Effector CD4-positive, alpha-beta T cell (primary cell): ENCODE data around the gene PMP22.
"Not testable (repeated sequence)": the region's sequence is repeated elsewhere in the genome, so short reads cannot be mapped to it uniquely, and the experiment has no call there.

ENCODE experiments used
- DNase-seq: peaks from one replicate; pipeline ENCODE4 v3.0.0-alpha.2; 2020

Gene PMP22

GRCh38 chr17:15250135-15250860 is 14.8 kb downstream of the PMP22 start:
- no peak for DNase-seq

GRCh38 chr17:15249487-15249886 is 15.6 kb downstream of the PMP22 start:
- no peak for DNase-seq

DNA sequence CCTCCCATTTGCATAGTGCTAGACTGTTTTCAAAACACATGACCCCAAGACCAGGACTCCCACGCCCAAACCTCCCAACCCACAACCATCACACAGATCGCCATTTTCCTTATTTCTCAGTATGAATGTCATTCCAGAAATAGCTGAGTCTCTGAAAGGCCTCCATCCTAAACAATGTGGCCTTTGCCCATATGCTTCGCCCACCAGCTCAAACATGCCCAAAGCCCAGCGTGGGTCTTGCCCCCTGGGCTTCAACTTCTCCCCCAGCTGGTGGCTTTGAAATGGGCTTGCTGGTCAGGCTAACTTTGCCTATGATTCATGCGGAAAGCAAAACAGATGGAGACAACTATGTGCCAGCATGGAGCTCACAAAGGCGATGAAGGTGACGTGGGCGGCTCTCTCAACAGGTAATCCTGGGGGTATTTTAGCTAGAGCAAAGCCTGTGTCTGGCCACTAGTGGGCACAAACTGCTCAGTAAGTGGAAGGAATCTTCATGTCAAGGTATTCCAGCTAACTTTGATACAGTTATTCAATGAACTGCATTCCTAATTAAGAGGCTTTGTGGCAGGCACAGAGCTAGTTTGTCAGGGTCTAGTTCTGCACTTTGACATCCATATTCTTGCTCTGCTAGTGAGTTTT is 17.1 kb downstream of the PMP22 start:
- no peak for DNase-seq

DNA sequence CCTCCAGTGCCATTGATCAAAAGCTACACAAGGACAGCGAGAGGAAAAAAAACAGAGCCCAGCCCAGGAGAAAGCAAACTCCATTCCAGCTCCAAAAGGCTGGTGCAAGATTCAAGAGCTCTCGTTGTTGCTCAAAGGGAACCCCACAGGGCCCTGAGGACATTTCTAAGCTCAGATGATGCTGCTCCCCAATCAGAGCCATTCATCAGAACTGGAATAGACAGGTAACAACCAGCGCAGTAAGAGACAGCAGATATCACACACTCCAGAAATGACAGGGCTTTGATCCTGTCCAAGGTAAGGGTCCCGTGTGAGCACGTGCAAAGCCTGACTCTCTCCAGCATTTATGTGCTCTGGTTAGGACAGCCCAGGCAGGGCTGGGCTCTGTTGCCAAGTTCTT is 20.1 kb downstream of the PMP22 start:
- DNase-seq: no peak

- DNase-seq: no peak
These were observed 24.5 kb downstream of the PMP22 start for GRCh38 chr17:15240644-15241043.

DNA sequence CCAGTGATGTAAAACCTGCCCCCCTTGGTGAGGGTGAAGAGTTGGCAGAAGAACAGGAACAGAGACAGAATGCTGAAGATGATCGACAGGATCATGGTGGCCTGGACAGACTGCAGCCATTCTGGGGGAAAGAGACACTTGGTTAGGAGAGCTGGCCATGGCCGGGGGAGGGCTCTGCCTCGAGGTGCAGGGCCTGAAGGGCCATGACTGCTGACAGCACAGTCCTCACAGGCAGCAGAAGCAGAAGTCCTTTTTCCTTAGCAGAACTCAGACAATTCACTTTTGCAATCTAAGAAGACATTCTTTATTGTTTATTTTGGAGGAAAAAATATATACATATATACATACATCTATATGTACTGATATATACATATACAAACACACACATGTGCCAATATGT is 25.6 kb downstream of the PMP22 start:
- no peak for DNase-seq

- no peak for DNase-seq
These were observed 26.3 kb downstream of the PMP22 start for GRCh38 chr17:15238676-15239422.

DNA sequence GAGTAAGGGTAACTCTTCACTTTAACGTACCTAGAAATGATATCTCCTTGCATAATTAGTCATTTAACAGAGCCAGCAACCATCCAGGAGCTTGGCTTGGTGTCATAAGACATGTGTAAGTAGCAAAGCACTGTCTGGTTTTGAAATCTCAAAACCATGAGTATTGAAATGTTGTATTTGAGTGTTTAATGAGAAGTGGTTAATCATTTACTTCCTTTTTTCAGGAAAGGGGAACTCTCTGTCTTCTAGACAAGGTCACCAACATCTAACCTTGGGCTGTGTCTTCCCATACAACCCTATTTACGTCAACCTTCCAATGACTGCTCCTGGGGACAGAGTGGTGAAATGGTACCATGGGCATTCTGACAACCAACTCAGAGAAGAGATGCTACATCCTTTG is 27.1 kb downstream of the PMP22 start:
- DNase-seq: no peak

DNA sequence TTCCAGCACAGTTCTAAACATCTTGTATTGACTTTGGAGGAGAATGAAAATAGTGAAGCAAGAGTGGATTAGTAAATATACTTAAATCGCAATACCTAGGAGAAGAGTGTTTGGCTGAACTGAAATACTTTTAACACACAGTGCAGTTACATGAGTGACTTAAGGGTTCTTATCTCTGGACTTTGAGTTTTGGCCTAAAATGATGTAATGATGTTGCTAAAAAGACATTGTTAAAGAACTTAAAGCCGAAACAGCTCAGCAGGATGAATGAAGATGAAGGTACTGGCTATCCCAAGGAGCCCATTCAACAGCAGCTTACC is 28.1 kb downstream of the PMP22 start:
- DNase-seq: no peak

DNA sequence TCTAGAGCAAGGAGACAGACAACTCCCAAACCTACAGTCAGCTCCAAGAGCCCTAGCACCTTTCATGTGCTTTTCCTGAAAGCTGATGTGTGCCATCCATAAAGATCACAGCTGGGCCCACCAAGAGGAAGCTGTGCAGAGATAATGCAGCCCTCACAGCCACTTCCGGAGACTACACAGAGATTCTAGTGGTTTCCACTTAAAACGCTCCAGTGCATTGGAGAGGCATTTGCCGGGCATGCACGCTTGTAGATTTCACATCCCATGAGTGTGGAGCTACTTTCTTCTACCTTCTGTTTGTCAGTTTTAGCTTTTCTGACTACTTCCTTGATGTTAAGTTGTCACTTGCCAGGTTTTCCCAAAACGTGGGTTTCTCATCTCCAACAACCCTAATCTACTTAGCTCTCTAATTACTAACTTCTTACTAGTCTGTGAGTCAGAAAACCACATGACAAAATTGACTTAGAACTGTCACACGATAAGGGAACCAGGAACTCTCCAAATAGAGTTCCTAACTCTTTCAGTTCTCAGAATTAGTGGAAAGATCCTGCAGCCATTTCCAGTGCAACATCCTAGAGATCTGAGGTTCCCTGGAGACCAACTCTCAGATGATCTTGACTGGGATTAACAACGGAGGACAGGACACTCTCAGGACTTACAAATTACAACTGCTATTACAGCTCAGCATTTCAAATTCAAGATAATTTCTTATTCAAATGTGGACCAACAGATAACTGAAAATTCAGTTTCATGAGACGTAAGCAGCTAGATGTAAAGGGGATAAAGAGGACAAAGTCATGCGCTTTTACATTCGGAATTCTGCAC is 28.6 kb downstream of the PMP22 start:
- no peak for DNase-seq

- DNase-seq: no peak
These were observed 31.2 kb downstream of the PMP22 start for GRCh38 chr17:15233971-15234370.

DNA sequence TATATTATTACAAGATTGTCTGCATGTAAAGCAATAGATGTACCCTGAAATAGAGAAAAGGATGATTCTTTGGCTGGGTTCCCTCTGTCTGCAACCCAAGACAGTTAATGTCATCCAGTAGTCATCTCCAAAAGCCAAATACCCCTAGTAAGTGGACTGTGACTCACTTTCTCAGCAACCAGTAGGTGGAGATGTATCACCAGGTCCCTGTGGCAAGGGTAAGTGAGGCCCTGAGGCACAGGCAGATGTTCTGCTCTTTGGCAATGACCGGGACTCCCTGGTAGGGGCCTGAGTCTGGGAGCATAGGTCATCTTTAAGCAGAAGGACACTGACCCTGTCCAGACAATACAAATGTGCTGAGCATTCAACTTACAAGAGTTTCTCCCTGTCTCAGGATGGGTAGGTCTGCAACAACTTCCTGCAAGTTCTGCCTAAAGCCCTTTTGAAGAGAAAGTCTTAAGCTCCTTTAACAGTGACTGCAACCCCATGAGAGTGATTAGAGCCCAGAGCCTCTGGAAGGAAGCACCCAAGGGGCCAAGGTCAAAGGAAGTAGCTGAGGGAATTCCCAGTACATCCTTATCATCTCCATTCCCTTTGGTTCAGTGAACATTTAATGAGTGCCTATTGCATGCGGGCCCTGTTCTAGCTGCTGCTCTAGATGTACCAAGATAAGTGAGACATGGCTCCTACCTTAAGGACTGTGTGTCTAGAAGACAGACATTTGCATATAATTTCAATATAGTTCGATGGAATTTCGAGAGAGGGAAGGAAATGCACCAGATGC is 31.9 kb downstream of the PMP22 start:
- no peak for DNase-seq

- DNase-seq: no peak
These were observed 32.6 kb downstream of the PMP22 start for GRCh38 chr17:15232517-15232915.

GRCh38 chr17:15231851-15232516 is 33.1 kb downstream of the PMP22 start:
- no peak for DNase-seq

DNA sequence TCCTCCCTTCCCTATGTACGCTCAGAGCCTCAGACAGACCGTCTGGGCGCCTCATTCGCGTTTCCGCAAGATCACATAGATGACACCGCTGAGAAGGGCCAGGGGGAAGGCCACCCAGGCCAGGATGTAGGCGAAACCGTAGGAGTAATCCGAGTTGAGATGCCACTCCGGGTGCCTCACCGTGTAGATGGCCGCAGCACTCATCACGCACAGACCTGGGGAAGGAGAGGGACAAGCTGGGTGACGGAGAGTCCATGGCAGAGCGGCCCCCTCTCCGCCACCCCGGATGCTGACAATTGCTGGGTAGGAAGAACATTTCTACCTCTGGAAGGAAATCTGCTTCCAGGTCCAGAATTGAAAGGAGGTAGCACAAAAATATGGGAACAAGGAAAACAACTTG is 34.3 kb downstream of the PMP22 start:
- DNase-seq: no peak

- DNase-seq: not testable (repeated sequence)
These were observed 43.3 kb downstream of the PMP22 start for GRCh38 chr17:15221827-15222226.

DNA sequence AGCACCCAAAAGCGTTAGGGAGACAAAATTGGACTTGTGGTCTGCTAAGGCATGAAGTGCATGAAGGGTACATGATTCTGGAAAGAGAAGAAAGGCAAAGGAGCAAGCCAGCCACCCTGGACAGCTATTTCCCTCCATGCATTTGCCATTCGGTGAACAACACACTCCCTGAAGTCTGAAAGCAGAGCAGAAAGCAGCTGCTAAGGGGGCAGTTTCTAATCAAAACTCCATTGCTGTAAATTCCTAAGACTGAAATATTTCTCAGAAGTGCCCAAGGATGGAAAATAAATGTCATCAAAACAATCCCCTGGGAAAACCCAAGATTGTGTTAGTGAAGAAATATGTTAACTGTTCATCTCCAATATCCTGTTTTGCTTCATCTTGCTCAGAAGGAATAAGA is 44.3 kb downstream of the PMP22 start:
- DNase-seq: no peak

GRCh38 chr17:15216481-15216880 is 48.6 kb downstream of the PMP22 start:
- no peak for DNase-seq

DNA sequence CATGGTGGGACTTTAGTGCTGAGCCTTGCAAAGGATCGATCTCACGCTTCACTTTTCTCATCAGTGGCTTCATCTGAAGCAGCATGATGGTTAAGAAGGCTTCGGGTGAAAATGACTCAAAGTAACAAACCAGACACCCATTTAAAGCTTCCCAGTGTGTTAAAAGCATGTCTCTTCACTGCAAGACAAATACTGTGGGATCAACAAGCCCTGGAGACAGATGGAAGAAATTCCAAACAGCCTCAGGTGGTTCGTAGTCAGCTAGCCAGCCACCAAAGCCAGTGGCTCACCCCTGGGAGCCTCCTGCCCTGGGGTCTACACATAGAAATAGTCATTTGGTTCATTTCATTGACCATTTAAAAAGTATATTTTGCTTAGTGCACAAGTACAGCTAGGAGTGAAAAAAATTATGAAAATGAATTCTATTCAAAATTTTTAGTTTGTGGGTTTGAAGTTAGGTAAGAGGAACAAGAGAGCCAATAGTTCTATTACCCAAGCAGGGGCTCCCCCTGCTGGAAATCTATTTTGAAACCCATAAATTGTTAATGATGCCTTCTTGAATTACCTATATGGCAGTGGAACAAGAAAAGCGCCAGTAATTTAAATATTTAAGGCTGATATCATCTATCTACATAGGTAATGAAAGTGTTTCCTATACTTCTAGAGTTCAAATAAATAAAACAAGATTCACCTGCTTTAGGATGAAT is 51.6 kb downstream of the PMP22 start:
- no peak for DNase-seq

DNA sequence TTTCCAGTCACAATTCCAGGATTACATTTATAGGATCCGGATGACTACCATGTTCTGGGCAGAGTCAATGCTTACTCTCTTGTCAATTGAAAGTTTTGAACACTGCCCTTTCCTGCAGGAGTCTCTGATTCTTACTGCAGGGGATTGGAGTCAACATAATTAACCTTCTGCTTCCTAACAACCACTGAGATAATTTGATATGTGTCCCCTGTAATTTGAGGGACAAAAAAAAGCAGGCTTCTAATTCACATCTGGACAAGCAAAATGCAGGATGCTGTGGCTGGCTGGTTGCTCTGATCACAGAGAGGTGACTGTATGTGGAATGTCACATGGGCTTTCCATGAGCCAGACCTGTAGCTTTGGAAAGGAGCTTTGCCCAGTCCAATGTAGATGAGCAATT is 54.9 kb downstream of the PMP22 start:
- no peak for DNase-seq

DNA sequence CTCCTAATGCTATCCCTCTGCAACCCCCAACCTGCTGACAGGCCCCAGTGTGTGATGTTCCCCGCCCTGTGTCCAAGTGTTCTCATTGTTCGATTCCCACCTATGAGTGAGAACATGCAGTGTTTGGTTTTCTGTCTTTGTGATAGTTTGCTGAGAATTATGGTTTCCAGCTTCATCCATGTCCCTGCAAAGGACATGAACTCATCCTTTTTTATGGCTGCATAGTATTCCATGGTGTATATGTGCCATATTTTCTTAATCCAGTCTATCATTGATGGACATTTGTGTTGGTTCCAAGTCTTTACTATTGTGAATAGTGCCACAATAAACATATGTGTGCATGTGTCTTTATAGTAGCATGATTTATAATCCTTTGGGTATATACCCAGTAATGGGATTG is 62.1 kb downstream of the PMP22 start:
- DNase-seq: not testable (repeated sequence)
